Suppressor macrophage (primary cell): ENCODE data around the gene ATE1.
"Not testable (repeated sequence)": the region's sequence is repeated elsewhere in the genome, so short reads cannot be mapped to it uniquely, and the experiment has no call there.

Experiments used
- DNase-seq, 4 experiments: peaks; one replicate each; pipeline ENCODE4 v3.0.0-alpha.2; 2020 to 2022

ATE1 gene

GRCh38 chr10:121929585-121930267 is 1.9 kb upstream of the ATE1 start:
- not testable (repeated sequence) for DNase-seq

GRCh38 chr10:121928528-121928884 is 675 bp upstream of the ATE1 start:
- DNase-seq, result peak in 1 of 4 experiments; percentile 49

- peak; percentile 39 to 67 (median 56) for DNase-seq
Observed at GRCh38 chr10:121927318-121927840, 452 bp downstream of the ATE1 start.

GRCh38 chr10:121926671-121927317 is 1.0 kb downstream of the ATE1 start:
- DNase-seq, result peak; percentile 7 to 52 (median 30)

GRCh38 chr10:121926157-121926556 is 1.7 kb downstream of the ATE1 start:
- DNase-seq, result no peak

- no peak for DNase-seq
Observed at GRCh38 chr10:121921238-121921931, 6.4 kb downstream of the ATE1 start.

GRCh38 chr10:121919666-121920065 is 8.2 kb downstream of the ATE1 start:
- no peak for DNase-seq

- not testable (repeated sequence) for DNase-seq
Observed at GRCh38 chr10:121918800-121919199, 9.0 kb downstream of the ATE1 start.

GRCh38 chr10:121914661-121915060 is 13.2 kb downstream of the ATE1 start:
- no peak for DNase-seq

- DNase-seq, result no peak
Observed at GRCh38 chr10:121911421-121911697, 16.5 kb downstream of the ATE1 start.

GRCh38 chr10:121910673-121911420 is 17.0 kb downstream of the ATE1 start:
- no peak for DNase-seq

- no peak for DNase-seq
Observed at GRCh38 chr10:121904888-121905287, 22.9 kb downstream of the ATE1 start.

GRCh38 chr10:121900443-121901174 is 27.2 kb downstream of the ATE1 start:
- DNase-seq, result peak; percentile 46 to 79 (median 61)

GRCh38 chr10:121899727-121900126 is 28.1 kb downstream of the ATE1 start:
- no peak for DNase-seq

- DNase-seq, result no peak
Observed at GRCh38 chr10:121891103-121891502, 36.7 kb downstream of the ATE1 start.

- no peak for DNase-seq
Observed at GRCh38 chr10:121889212-121889611, 38.6 kb downstream of the ATE1 start.

GRCh38 chr10:121886997-121887622 is 40.7 kb downstream of the ATE1 start:
- DNase-seq, result peak; percentile 45 to 70 (median 59)

GRCh38 chr10:121886181-121886580 is 41.6 kb downstream of the ATE1 start:
- no peak for DNase-seq

GRCh38 chr10:121880895-121881294 is 46.9 kb downstream of the ATE1 start:
- peak in 3 of 4 experiments; percentile 23 to 67 (median 63) for DNase-seq

GRCh38 chr10:121879476-121879875 is 48.4 kb downstream of the ATE1 start:
- no peak for DNase-seq

GRCh38 chr10:121873236-121873635 is 54.6 kb downstream of the ATE1 start:
- no peak for DNase-seq

- no peak for DNase-seq
Observed at GRCh38 chr10:121870413-121870812, 57.4 kb downstream of the ATE1 start.
